ENCODE results near the gene PAFAH2.
"Not testable (repeated sequence)": the region's sequence is repeated elsewhere in the genome, so short reads cannot be mapped to it uniquely, and the experiment has no call there.

PAFAH2 gene

GRCh38 chr1:25979210-25979609, 18.7 kb downstream of the PAFAH2 start:
- no peak for DNase-seq (ENCODE audit: low read depth)

GRCh38 chr1:25978403-25978802, 19.5 kb downstream of the PAFAH2 start:
- no peak for DNase-seq (ENCODE audit: low read depth)

- no peak for DNase-seq (ENCODE audit: low read depth)
These were observed 20.1 kb downstream of the PAFAH2 start for GRCh38 chr1:25977801-25978200.

- DNase-seq (ENCODE audit: low read depth) = no peak
These were observed 24.1 kb downstream of the PAFAH2 start for GRCh38 chr1:25973610-25974321.

- DNase-seq (ENCODE audit: low read depth) = no peak
These were observed 26.1 kb downstream of the PAFAH2 start for GRCh38 chr1:25971811-25972180.

- DNase-seq (ENCODE audit: low read depth) = no peak
These were observed 26.6 kb downstream of the PAFAH2 start for GRCh38 chr1:25971066-25971810.

GRCh38 chr1:25967308-25967707, 30.6 kb downstream of the PAFAH2 start:
- DNase-seq (ENCODE audit: low read depth) = no peak

GRCh38 chr1:25959611-25960010, 38.3 kb downstream of the PAFAH2 start:
- no peak for DNase-seq (ENCODE audit: low read depth)

GRCh38 chr1:25958465-25958864, 39.4 kb downstream of the PAFAH2 start:
- no peak for DNase-seq (ENCODE audit: low read depth)

GRCh38 chr1:25955553-25955952, 42.3 kb downstream of the PAFAH2 start:
- no peak for DNase-seq (ENCODE audit: low read depth)

GRCh38 chr1:25954282-25954938, 43.5 kb downstream of the PAFAH2 start:
- DNase-seq (ENCODE audit: low read depth) = no peak

- DNase-seq (ENCODE audit: low read depth) = no peak
These were observed 44.9 kb downstream of the PAFAH2 start for GRCh38 chr1:25952841-25953401.

- DNase-seq (ENCODE audit: low read depth) = no peak
These were observed 49.2 kb downstream of the PAFAH2 start for GRCh38 chr1:25948641-25949040.

GRCh38 chr1:25947027-25947426, 50.8 kb downstream of the PAFAH2 start:
- DNase-seq (ENCODE audit: low read depth) = no peak

- DNase-seq (ENCODE audit: low read depth) = no peak
These were observed 52.1 kb downstream of the PAFAH2 start for GRCh38 chr1:25945761-25946160.

GRCh38 chr1:25944986-25945385, 52.9 kb downstream of the PAFAH2 start:
- DNase-seq (ENCODE audit: low read depth) = no peak

- not testable (repeated sequence) for DNase-seq (ENCODE audit: low read depth)
These were observed 54.4 kb downstream of the PAFAH2 start for GRCh38 chr1:25943511-25943910.

- no peak for DNase-seq (ENCODE audit: low read depth)
These were observed 60.9 kb downstream of the PAFAH2 start for GRCh38 chr1:25936947-25937346.

- no peak for DNase-seq (ENCODE audit: low read depth)
These were observed 64.1 kb downstream of the PAFAH2 start for GRCh38 chr1:25933479-25934365.

- DNase-seq (ENCODE audit: low read depth) = not testable (repeated sequence)
These were observed 65.0 kb downstream of the PAFAH2 start for GRCh38 chr1:25932811-25933400.

- DNase-seq (ENCODE audit: low read depth) = no peak
These were observed 65.5 kb downstream of the PAFAH2 start for GRCh38 chr1:25932321-25932720.

Measured in stimulated activated CD8-positive, alpha-beta memory T cell treated with anti-CD3 and anti-CD28 coated beads, Interleukin-7, amount 100 ng/mL, for 24 hours (primary cell).